GM04503 (cell line): ENCODE data around the gene ICE1.
A peak's percentile ranks its signal among the peaks of the same experiment; 100 is the strongest.
"Not testable (repeated sequence)": the region's sequence is repeated elsewhere in the genome, so short reads cannot be mapped to it uniquely, and the experiment has no call there.

Experiments
- DNase-seq: peaks from one replicate; pipeline ENCODE4 v3.0.0-alpha.2; 2012; ENCODE audit warnings: low read depth

The ICE1 gene

GRCh38 chr5:5421961-5422818 lies at the start of gene ICE1:
ICE1 (plus strand) TSS chr5:5422677; CDS start chr5:5422916, 239 bp downstream.
- peak; percentile 79 for DNase-seq

GRCh38 chr5:5372930-5373329 lies 49.5 kb upstream of the ICE1 start:
- DNase-seq = no peak

- DNase-seq = peak; percentile 51
Measured at GRCh38 chr5:5373351-5373989, 49.0 kb upstream of the ICE1 start.

- DNase-seq = no peak
Measured at GRCh38 chr5:5374009-5374715, 48.3 kb upstream of the ICE1 start.

- DNase-seq = no peak
Measured at GRCh38 chr5:5377780-5378179, 44.7 kb upstream of the ICE1 start.

GRCh38 chr5:5378531-5378930 lies 43.9 kb upstream of the ICE1 start:
- no peak for DNase-seq

GRCh38 chr5:5380298-5380697 lies 42.2 kb upstream of the ICE1 start:
- no peak for DNase-seq

- DNase-seq = no peak
Measured at GRCh38 chr5:5381310-5381913, 41.1 kb upstream of the ICE1 start.

GRCh38 chr5:5383461-5383860 lies 39.0 kb upstream of the ICE1 start:
- no peak for DNase-seq

GRCh38 chr5:5384660-5385330 lies 37.7 kb upstream of the ICE1 start:
- DNase-seq = no peak

- DNase-seq = no peak
Measured at GRCh38 chr5:5385331-5385662, 37.2 kb upstream of the ICE1 start.

- no peak for DNase-seq
Measured at GRCh38 chr5:5386329-5386728, 36.1 kb upstream of the ICE1 start.

- no peak for DNase-seq
Measured at GRCh38 chr5:5387192-5387591, 35.3 kb upstream of the ICE1 start.

GRCh38 chr5:5387777-5388176 lies 34.7 kb upstream of the ICE1 start:
- no peak for DNase-seq

- not testable (repeated sequence) for DNase-seq
Measured at GRCh38 chr5:5390121-5390869, 32.2 kb upstream of the ICE1 start.

- not testable (repeated sequence) for DNase-seq
Measured at GRCh38 chr5:5392504-5392903, 30.0 kb upstream of the ICE1 start.

GRCh38 chr5:5394384-5394986 lies 28.0 kb upstream of the ICE1 start:
- not testable (repeated sequence) for DNase-seq

GRCh38 chr5:5395093-5395492 lies 27.4 kb upstream of the ICE1 start:
- not testable (repeated sequence) for DNase-seq

GRCh38 chr5:5398071-5398470 lies 24.4 kb upstream of the ICE1 start:
- DNase-seq = no peak

GRCh38 chr5:5401095-5401494 lies 21.4 kb upstream of the ICE1 start:
- DNase-seq = no peak

- DNase-seq = no peak
Measured at GRCh38 chr5:5403741-5404140, 18.7 kb upstream of the ICE1 start.
